Skeletal muscle satellite cell (primary cell): ENCODE data around the gene MOCS3.
"Not testable (repeated sequence)": the region's sequence is repeated elsewhere in the genome, so short reads cannot be mapped to it uniquely, and the experiment has no call there.

Experiments
- H3K27me3 ChIP-seq: 2 replicates; pipeline ENCODE4 v1.7.0; 2013; ENCODE audit warnings: low read length; ENCODE audit not compliant: control insufficient read depth, insufficient read depth
- H3K36me3 ChIP-seq: 2 replicates; pipeline ENCODE4 v1.7.0; 2013; ENCODE audit warnings: mild to moderate bottlenecking, control low read depth, low read length; ENCODE audit not compliant: insufficient read depth
- H3K4me1 ChIP-seq: 2 replicates; pipeline ENCODE4 v1.7.0; 2013; ENCODE audit warnings: low read length; ENCODE audit not compliant: control insufficient read depth, insufficient read depth
- H3K4me2 ChIP-seq: 2 replicates; pipeline ENCODE4 v1.7.0; 2013; ENCODE audit warnings: mild to moderate bottlenecking, low read length
- H3K4me3 ChIP-seq: 2 replicates; pipeline ENCODE4 v1.7.0; 2013; ENCODE audit warnings: low read length
- H3K9ac ChIP-seq: 2 replicates; pipeline ENCODE4 v1.7.0; 2013; ENCODE audit warnings: mild to moderate bottlenecking, low read depth, low read length, moderate library complexity
- H3K9me3 ChIP-seq: replicated peaks from 2 replicates; pipeline ENCODE4 v1.7.0; 2013; ENCODE audit warnings: mild to moderate bottlenecking, control low read depth, low read length

MOCS3 gene

GRCh38 chr20:50969912-50970311 lies 11.3 kb downstream of the MOCS3 start:
- H3K4me2 ChIP-seq, result no peak overlapping the region
- H3K9ac ChIP-seq, result no peak overlapping the region
- H3K9me3 ChIP-seq, result no peaks in the 10 kb centered on the region
- no peak overlapping the region for H3K4me3 ChIP-seq
- peaks cover 16% of the 10 kb centered on the region for H3K27me3 ChIP-seq
- H3K4me1 ChIP-seq, result no peaks in the 10 kb centered on the region
- no peaks in the 10 kb centered on the region for H3K36me3 ChIP-seq

GRCh38 chr20:50975701-50976330 lies 17.2 kb downstream of the MOCS3 start:
- H3K4me3 ChIP-seq, result no peak overlapping the region
- H3K36me3 ChIP-seq, result no peaks in the 10 kb centered on the region

GRCh38 chr20:50977066-50978021 lies 18.7 kb downstream of the MOCS3 start:
- Histone ChIP-seq H3K4me2 (no peak overlapping the region), H3K9ac (no peak overlapping the region), H3K9me3 (no peaks in the 10 kb centered on the region), H3K36me3 (no peaks in the 10 kb centered on the region), H3K4me3 (no peak overlapping the region), H3K27me3 (no peaks in the 10 kb centered on the region), H3K4me1 (peaks cover 28% of the 10 kb centered on the region)

More at GRCh38 chr20:50975701-50976330, 17.2 kb downstream of the MOCS3 start:
- Histone ChIP-seq H3K4me1 (peaks cover 13% of the 10 kb centered on the region), H3K27me3 (peaks cover 6% of the 10 kb centered on the region), H3K4me2 (no peak overlapping the region), H3K9ac (no peak overlapping the region), H3K9me3 (no peaks in the 10 kb centered on the region)

DNA sequence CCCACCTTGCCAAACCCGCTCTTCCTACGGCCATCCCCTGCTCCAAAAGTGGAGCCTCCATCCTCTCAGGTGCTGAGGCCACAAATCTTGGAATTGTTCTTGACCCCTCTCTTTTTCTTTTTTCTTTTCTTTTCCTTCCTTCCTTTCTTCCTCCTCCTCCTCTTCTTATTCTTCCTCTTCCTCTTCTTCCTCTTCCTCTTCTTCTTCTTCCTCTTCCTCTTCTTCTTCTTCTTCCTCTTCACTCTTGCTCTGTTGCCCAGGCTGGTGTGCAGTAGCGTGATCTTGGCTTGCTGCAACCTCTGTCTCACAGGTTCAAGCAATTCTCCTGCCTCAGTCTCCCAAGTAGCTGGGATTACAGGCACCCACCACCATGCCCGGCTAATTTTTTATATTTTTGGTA lies 19.9 kb downstream of the MOCS3 start:
- H3K27me3 ChIP-seq, H3K9ac ChIP-seq, H3K9me3 ChIP-seq, H3K4me2 ChIP-seq, H3K4me3 ChIP-seq, H3K36me3 ChIP-seq: not testable (repeated sequence)
- H3K4me1 ChIP-seq, result peaks cover 32% of the 10 kb centered on the region

- Histone ChIP-seq H3K4me1 (peaks cover 32% of the 10 kb centered on the region), H3K4me3 (no peak overlapping the region), H3K4me2 (no peak overlapping the region), H3K27me3 (no peaks in the 10 kb centered on the region), H3K9me3 (no peaks in the 10 kb centered on the region), H3K9ac (peak overlapping the region; percentile 51), H3K36me3 (no peaks in the 10 kb centered on the region)
Observed at GRCh38 chr20:50980071-50980681, 21.6 kb downstream of the MOCS3 start.

- peaks cover 32% of the 10 kb centered on the region for H3K4me1 ChIP-seq
- H3K4me2 ChIP-seq, result peak overlapping the region; percentile 47
- no peaks in the 10 kb centered on the region for H3K36me3 ChIP-seq
- H3K27me3 ChIP-seq, result no peaks in the 10 kb centered on the region
- H3K4me3 ChIP-seq, result no peak overlapping the region
- peak overlapping the region; percentile 51 for H3K9ac ChIP-seq
- no peaks in the 10 kb centered on the region for H3K9me3 ChIP-seq
Observed at GRCh38 chr20:50980851-50981713, 22.5 kb downstream of the MOCS3 start.

GRCh38 chr20:50981714-50982048 lies 23.1 kb downstream of the MOCS3 start:
- no peaks in the 10 kb centered on the region for H3K27me3 ChIP-seq

DNA sequence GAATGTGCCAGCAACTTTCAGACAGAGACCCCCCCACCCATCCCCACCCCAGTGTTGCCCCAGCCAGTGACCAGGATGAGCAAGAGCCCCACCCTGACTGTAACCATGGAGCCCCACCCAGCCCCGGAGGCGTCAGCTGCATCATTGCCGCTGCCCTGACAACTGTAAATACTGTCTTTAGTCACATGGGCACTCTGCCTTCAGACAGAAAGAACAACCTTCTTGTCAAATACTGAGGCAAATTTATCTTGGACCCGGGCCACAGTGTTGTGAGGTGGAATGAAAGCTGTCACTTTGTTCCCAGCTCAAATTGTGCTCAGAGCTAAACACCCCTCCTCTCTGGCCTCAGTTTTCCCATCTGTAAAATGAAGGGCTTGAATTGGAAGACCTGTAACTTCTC lies 23.7 kb downstream of the MOCS3 start:
- Histone ChIP-seq H3K9me3 (no peaks in the 10 kb centered on the region), H3K27me3 (no peaks in the 10 kb centered on the region), H3K9ac (peak overlapping the region; percentile 51), H3K36me3 (no peaks in the 10 kb centered on the region), H3K4me2 (peak overlapping the region; percentile 47), H3K4me1 (peaks cover 32% of the 10 kb centered on the region), H3K4me3 (no peak overlapping the region)

More at GRCh38 chr20:50981714-50982048, 23.1 kb downstream of the MOCS3 start:
- Histone ChIP-seq H3K4me1 (peaks cover 32% of the 10 kb centered on the region), H3K4me2 (peak overlapping the region; percentile 47), H3K4me3 (no peak overlapping the region), H3K36me3 (no peaks in the 10 kb centered on the region), H3K9ac (peak overlapping the region; percentile 51), H3K9me3 (no peaks in the 10 kb centered on the region)

DNA sequence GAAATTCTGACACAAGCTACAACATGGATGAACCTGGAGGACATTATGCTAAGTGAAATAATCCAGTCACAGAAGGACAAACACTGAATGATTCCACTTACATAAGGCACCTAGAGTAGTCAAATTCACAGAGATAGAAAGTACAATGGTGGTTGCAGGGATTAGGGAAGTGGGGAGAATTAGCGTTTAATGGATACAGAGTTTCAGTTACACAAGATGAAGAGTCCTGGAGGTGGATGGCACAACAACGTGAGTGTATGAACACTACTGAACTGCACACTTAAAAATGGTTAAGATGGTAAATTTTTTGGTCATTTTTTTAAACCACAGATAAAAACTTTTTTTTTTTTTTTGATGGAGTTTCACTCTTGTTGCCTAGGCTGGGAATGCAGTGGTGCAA lies 24.7 kb downstream of the MOCS3 start:
- Histone ChIP-seq H3K9ac (no peak overlapping the region), H3K27me3 (no peaks in the 10 kb centered on the region), H3K9me3 (no peaks in the 10 kb centered on the region), H3K4me3 (no peak overlapping the region), H3K4me1 (peaks cover 32% of the 10 kb centered on the region), H3K36me3 (no peaks in the 10 kb centered on the region), H3K4me2 (no peak overlapping the region)

- H3K27me3 ChIP-seq, result no peaks in the 10 kb centered on the region
- H3K4me2 ChIP-seq, result peak overlapping the region; percentile 63
- no peaks in the 10 kb centered on the region for H3K36me3 ChIP-seq
- H3K4me1 ChIP-seq, result peaks cover 4% of the 10 kb centered on the region
- H3K9me3 ChIP-seq, result no peaks in the 10 kb centered on the region
- peak overlapping the region; percentile 56 for H3K9ac ChIP-seq
- peak overlapping the region; percentile 8 for H3K4me3 ChIP-seq
Observed at GRCh38 chr20:50987493-50988210, 29.0 kb downstream of the MOCS3 start.
